Measurements from ENCODE around the gene UFC1. TPM values are rescaled to one million over a fixed set of nuclear protein-coding genes. Genes with fewer than 3 reads are reported as not detected.

The UFC1 gene
- total and polyA plus RNA-seq, 9 donors, result 63.2 to 209 (median 107) TPM

DNA sequence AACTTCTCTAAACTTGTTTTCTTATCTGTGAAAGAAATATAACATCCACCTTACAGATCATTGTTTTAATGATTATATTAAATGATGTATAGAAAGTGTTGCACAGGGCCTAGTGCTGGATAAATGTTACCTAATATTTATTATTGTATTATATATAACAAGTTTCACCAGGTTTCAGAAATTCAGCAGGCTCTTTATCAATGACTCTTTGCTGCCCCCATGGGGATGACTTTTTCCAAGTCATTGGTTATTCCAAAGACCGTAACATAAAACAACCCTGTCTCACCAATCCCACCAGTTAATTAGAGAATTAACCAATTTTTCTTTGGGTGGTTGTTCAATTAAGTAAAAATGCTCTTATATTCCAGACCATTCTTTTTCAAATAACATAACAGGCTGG, 14.0 kb upstream of the UFC1 start:
- TF ChIP-seq CTCF (IDR thresholded peaks at IDR 0.05), result no peak
- no peak for TF ChIP-seq EP300 (IDR thresholded peaks at IDR 0.05)
- no peak for TF ChIP-seq POLR2A (IDR thresholded peaks at IDR 0.05)
- Histone ChIP-seq H3K27me3 (no peaks in the 10 kb centered on the region), H3K4me1 (ENCODE audit: insufficient read depth) (no peaks in the 10 kb centered on the region), H3K36me3 (no peaks in the 10 kb centered on the region), H3K27ac (no peak overlapping the region), H3K4me3 (no peak overlapping the region), H3K9me3 (no peaks in the 10 kb centered on the region)
- 26 to 29% (median 27%) methylated on average over 1 of the region's 1 CpG for WGBS, 3 donors
- DNase-seq, result no peak
- intact Hi-C loops (cut with DNase I), result no loop called here

DNA sequence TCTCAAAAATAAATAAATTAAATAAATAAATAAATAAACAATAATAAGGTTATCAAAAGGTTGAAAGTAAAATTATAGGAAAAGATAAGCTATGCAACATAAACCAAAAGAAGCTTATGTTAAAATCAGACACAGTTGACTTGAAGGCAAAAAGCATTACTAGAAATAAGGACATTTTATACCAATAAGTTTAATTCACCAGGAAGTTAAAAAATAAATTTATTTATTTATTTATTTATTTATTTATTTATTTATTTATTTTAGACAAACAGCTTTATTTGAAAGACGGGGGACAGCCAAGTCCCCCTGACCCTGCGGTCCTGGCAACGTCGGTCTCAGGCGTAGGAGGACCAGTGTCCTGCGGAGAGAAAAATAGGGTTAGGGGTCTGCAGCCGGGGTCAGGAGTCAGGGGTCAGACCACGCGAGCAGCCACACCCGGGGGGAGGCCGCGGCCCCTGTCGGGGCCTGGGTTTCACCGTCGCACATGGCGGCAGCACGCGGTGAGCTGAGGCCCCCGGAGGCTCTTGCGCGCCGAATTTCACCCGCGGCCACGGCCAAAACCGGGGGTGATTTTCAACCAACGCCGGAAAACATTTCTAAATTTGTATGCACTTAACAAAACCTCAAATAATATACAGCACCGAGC, 12.9 kb upstream of the UFC1 start:
- Histone ChIP-seq H3K27me3 (no peaks in the 10 kb centered on the region), H3K27ac (no peak overlapping the region), H3K9me3 (no peaks in the 10 kb centered on the region), H3K4me3 (no peak overlapping the region), H3K4me1 (ENCODE audit: insufficient read depth) (no peaks in the 10 kb centered on the region), H3K36me3 (no peaks in the 10 kb centered on the region)
- no peak for TF ChIP-seq POLR2A (IDR thresholded peaks at IDR 0.05)
- no peak for TF ChIP-seq EP300 (IDR thresholded peaks at IDR 0.05)
- no peak for TF ChIP-seq CTCF (IDR thresholded peaks at IDR 0.05)
- intact Hi-C loops (cut with DNase I), result no loop called here
- DNase-seq, result no peak
- WGBS, 3 donors, result 89 to 94% (median 91%) methylated on average over 29 of the region's 29 CpGs

DNA sequence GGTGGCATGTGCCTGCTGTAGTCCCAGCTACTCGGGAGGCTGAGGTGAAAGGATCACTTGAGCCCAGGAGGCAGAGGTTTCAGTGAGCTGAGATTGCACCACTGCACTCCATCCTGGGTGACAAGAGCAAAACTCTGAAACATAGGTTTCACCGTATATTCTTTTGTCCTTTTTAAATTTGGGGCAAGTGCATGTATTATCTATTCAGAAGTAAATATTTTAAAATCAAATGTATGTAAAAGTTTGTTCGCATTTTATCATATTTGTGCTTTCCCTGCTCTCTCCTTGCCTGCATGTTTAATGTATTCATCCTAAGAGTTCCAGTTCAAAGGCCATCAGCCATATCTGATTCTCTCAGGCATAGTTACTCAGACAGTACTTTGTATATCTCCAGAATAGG, 7.9 kb upstream of the UFC1 start:
- Histone ChIP-seq H3K27ac (no peak overlapping the region), H3K27me3 (no peaks in the 10 kb centered on the region), H3K4me3 (no peak overlapping the region), H3K4me1 (ENCODE audit: insufficient read depth) (no peaks in the 10 kb centered on the region), H3K9me3 (no peaks in the 10 kb centered on the region), H3K36me3 (no peaks in the 10 kb centered on the region)
- TF ChIP-seq CTCF (IDR thresholded peaks at IDR 0.05), result no peak
- no peak for TF ChIP-seq POLR2A (IDR thresholded peaks at IDR 0.05)
- TF ChIP-seq EP300 (IDR thresholded peaks at IDR 0.05), result no peak
- intact Hi-C loops (cut with DNase I), result no loop called here
- WGBS, 3 donors, result 72 to 79% (median 78%) methylated on average over 3 of the region's 3 CpGs
- DNase-seq, result no peak

DNA sequence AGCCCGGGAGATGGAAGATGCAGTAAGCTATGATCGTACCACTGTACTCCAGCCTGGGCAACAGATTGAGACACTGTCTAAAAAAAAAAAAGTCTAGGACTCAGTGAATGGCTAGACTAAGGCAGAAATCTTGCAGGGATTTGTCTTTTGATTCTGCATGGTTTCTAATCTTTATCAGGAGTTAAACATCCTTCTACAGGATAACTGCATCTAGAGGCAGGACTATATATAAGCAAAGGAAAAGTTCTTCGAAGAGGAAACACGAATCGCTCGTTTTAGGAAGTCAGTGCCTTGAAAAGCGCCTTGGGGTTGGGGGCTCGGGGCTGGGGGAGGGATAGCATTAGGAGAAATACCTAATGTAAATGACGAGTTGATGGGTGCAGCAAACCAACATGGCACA, 602 bp upstream of the UFC1 start:
- peak overlapping the region in 1 of 2 donors; percentile 91 for H3K27ac ChIP-seq
- no peaks in the 10 kb centered on the region for H3K9me3 ChIP-seq
- intact Hi-C loops (cut with DNase I), result loop anchor here in 1 of 4 donors (10.0 kb wide), 1 partner anchor 868 kb away; the partner anchor contains the start of gene PEX19
- peak overlapping the region; percentile 61 for H3K4me3 ChIP-seq
- H3K36me3 ChIP-seq, result no peaks in the 10 kb centered on the region
- WGBS, 3 donors, result 16 to 19% (median 18%) methylated on average over 9 of the region's 9 CpGs
- H3K4me1 ChIP-seq (ENCODE audit: insufficient read depth), result peaks cover 6% of the 10 kb centered on the region
- no peaks in the 10 kb centered on the region for H3K27me3 ChIP-seq
- DNase-seq, result no peak
- TF ChIP-seq POLR2A (IDR thresholded peaks at IDR 0.05) (no peak), EP300 (IDR thresholded peaks at IDR 0.05) (no peak), CTCF (IDR thresholded peaks at IDR 0.05) (no peak)
